NCI-H2227 (cell line): ENCODE measurements around the gene PBLD.

Source experiments
- DNase-seq: peaks from one replicate; lab custom pipeline; 2025; ENCODE audit not compliant: unreplicated experiment; lab: John Stamatoyannopoulos, UW

Gene PBLD

GRCh38 chr10:68238371-68238770, 94.4 kb downstream of the PBLD start:
- DNase-seq: no peak

GRCh38 chr10:68237173-68237572, 95.6 kb downstream of the PBLD start:
- DNase-seq: no peak

GRCh38 chr10:68235581-68235980, 97.1 kb downstream of the PBLD start:
- no peak for DNase-seq

- DNase-seq: no peak
Observed at GRCh38 chr10:68235111-68235510, 97.6 kb downstream of the PBLD start.

- DNase-seq: no peak
Observed at GRCh38 chr10:68233046-68233445, 99.7 kb downstream of the PBLD start.
